H1 (cell line): ENCODE measurements around the gene CLEC16A. TPM values are rescaled to one million over a fixed set of nuclear protein-coding genes. Genes with fewer than 3 reads are reported as not detected.

Experiments
- CTBP2 ChIP-seq: IDR thresholded peaks from 2 replicates; pipeline ENCODE4 v1.7.0; 2011; ENCODE audit warnings: borderline replicate concordance, mild to moderate bottlenecking, moderate library complexity, mixed read lengths, low read length; ENCODE audit not compliant: insufficient read depth, insufficient read length
- polyA plus RNA-seq, 7 experiments: library from polyadenylated mRNA; depleted of rRNA in 3 of 7; stranded (reverse) in 5 of 7; unstranded in 2 of 7; fragments of >200 nt in 5 of 7; fragments of 200-250 nt in 2 of 7; gene quantifications; 1 replicate in 5 of 7; 2 replicates in 1 of 7; 4 replicates in 1 of 7; pipeline versions ENCODE4 v1.2.1 to v1.2.3, GENCODE V29; 2011 to 2013; ENCODE audit warnings: missing spikeins in 2 of 7, mixed read lengths in 2 of 7
- total RNA-seq: library from RNA; stranded (reverse); fragmentation: NEBNext Ultra II Directional; extraction: Animal tissue kit (Norgen Biotek cat#: 25700); gene quantifications from 2 replicates; pipeline ENCODE4 v1.2.1, GENCODE V29; 2021
- TF ChIP-seq, protein P1 (sequence below): fragments of 300-600 bp; sonication (generic); IDR thresholded peaks from 2 replicates; pipeline ENCODE4 v1.7.1; 2012; ENCODE audit warnings: low read length, moderate library complexity, mild to moderate bottlenecking, inconsistent platforms; ENCODE audit not compliant: insufficient replicate concordance

The CLEC16A gene
- total and polyA plus RNA-seq, 2 of the 8 experiments (the other 6 are each of a cell fraction or from before 2014, with no cell fraction given), result 7.6 to 19.3 TPM

- TF ChIP-seq, protein P1, sequence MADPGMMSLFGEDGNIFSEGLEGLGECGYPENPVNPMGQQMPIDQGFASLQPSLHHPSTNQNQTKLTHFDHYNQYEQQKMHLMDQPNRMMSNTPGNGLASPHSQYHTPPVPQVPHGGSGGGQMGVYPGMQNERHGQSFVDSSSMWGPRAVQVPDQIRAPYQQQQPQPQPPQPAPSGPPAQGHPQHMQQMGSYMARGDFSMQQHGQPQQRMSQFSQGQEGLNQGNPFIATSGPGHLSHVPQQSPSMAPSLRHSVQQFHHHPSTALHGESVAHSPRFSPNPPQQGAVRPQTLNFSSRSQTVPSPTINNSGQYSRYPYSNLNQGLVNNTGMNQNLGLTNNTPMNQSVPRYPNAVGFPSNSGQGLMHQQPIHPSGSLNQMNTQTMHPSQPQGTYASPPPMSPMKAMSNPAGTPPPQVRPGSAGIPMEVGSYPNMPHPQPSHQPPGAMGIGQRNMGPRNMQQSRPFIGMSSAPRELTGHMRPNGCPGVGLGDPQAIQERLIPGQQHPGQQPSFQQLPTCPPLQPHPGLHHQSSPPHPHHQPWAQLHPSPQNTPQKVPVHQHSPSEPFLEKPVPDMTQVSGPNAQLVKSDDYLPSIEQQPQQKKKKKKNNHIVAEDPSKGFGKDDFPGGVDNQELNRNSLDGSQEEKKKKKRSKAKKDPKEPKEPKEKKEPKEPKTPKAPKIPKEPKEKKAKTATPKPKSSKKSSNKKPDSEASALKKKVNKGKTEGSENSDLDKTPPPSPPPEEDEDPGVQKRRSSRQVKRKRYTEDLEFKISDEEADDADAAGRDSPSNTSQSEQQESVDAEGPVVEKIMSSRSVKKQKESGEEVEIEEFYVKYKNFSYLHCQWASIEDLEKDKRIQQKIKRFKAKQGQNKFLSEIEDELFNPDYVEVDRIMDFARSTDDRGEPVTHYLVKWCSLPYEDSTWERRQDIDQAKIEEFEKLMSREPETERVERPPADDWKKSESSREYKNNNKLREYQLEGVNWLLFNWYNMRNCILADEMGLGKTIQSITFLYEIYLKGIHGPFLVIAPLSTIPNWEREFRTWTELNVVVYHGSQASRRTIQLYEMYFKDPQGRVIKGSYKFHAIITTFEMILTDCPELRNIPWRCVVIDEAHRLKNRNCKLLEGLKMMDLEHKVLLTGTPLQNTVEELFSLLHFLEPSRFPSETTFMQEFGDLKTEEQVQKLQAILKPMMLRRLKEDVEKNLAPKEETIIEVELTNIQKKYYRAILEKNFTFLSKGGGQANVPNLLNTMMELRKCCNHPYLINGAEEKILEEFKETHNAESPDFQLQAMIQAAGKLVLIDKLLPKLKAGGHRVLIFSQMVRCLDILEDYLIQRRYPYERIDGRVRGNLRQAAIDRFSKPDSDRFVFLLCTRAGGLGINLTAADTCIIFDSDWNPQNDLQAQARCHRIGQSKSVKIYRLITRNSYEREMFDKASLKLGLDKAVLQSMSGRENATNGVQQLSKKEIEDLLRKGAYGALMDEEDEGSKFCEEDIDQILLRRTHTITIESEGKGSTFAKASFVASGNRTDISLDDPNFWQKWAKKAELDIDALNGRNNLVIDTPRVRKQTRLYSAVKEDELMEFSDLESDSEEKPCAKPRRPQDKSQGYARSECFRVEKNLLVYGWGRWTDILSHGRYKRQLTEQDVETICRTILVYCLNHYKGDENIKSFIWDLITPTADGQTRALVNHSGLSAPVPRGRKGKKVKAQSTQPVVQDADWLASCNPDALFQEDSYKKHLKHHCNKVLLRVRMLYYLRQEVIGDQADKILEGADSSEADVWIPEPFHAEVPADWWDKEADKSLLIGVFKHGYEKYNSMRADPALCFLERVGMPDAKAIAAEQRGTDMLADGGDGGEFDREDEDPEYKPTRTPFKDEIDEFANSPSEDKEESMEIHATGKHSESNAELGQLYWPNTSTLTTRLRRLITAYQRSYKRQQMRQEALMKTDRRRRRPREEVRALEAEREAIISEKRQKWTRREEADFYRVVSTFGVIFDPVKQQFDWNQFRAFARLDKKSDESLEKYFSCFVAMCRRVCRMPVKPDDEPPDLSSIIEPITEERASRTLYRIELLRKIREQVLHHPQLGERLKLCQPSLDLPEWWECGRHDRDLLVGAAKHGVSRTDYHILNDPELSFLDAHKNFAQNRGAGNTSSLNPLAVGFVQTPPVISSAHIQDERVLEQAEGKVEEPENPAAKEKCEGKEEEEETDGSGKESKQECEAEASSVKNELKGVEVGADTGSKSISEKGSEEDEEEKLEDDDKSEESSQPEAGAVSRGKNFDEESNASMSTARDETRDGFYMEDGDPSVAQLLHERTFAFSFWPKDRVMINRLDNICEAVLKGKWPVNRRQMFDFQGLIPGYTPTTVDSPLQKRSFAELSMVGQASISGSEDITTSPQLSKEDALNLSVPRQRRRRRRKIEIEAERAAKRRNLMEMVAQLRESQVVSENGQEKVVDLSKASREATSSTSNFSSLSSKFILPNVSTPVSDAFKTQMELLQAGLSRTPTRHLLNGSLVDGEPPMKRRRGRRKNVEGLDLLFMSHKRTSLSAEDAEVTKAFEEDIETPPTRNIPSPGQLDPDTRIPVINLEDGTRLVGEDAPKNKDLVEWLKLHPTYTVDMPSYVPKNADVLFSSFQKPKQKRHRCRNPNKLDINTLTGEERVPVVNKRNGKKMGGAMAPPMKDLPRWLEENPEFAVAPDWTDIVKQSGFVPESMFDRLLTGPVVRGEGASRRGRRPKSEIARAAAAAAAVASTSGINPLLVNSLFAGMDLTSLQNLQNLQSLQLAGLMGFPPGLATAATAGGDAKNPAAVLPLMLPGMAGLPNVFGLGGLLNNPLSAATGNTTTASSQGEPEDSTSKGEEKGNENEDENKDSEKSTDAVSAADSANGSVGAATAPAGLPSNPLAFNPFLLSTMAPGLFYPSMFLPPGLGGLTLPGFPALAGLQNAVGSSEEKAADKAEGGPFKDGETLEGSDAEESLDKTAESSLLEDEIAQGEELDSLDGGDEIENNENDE, result no peak
- TF ChIP-seq CTBP2, result no peak
Measured at GRCh38 chr16:11139326-11140097, 195.1 kb downstream of the CLEC16A start (continued).
